NCI-H2196 treated with DMSO at 0.1 percent for 48 hours (cell line): Measurements from ENCODE around the gene PLXNA2.

ENCODE experiments used
- DNase-seq: peaks from one replicate; lab custom pipeline; 2025; ENCODE audit not compliant: unreplicated experiment; lab: John Stamatoyannopoulos, UW

The PLXNA2 gene

GRCh38 chr1:208078752-208079151 is 165.4 kb downstream of the PLXNA2 start:
- DNase-seq: no peak

- no peak for DNase-seq
Measured at GRCh38 chr1:208077232-208078075, 166.7 kb downstream of the PLXNA2 start.

DNA sequence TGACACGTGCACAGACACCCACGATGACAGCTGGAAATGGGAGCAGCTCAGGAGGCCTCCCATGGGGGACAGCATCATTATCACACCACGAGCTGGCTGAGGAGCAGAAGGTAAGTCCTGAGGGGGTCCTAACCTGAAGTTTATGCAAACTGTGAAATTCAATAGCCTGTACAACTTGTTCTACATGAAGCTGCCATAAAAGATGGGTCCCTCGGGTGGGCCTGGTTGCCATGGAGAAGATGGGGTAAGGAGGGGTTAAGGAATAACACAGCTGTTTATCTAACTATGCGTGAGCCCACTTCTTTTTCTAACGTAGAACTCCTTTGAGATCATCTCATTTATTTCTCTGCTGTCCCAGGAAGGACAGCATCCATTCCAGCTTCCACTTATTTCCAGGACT is 169.8 kb downstream of the PLXNA2 start:
- no peak for DNase-seq

GRCh38 chr1:208071435-208072031 is 172.7 kb downstream of the PLXNA2 start:
- DNase-seq: no peak

- DNase-seq: no peak
Measured at GRCh38 chr1:208069908-208070307, 174.3 kb downstream of the PLXNA2 start.

GRCh38 chr1:208069317-208069716 is 174.9 kb downstream of the PLXNA2 start:
- DNase-seq: no peak

DNA sequence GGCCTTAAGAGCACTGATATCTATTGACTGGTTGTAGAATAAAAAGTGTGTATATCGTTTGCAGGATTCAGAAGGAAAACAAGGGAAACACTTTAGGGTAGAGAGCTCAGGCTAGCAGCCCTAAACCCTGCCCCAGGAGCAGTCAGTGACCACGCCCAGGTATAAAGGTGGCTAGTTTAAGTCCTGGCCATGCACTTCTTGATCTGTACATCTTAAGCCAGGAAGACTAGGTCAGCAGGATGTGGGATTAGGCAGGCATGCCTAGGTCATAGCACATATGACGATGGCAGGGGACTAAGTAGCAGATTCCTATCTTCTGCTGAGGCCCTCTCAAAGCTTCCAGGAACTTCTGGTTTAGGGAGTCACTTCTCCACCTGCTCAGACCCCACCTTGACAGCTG is 175.3 kb downstream of the PLXNA2 start:
- no peak for DNase-seq

- no peak for DNase-seq
Measured at GRCh38 chr1:208068407-208068806, 175.8 kb downstream of the PLXNA2 start.

- DNase-seq: no peak
Measured at GRCh38 chr1:208066583-208066982, 177.6 kb downstream of the PLXNA2 start.

GRCh38 chr1:208065862-208066261 is 178.3 kb downstream of the PLXNA2 start:
- no peak for DNase-seq

DNA sequence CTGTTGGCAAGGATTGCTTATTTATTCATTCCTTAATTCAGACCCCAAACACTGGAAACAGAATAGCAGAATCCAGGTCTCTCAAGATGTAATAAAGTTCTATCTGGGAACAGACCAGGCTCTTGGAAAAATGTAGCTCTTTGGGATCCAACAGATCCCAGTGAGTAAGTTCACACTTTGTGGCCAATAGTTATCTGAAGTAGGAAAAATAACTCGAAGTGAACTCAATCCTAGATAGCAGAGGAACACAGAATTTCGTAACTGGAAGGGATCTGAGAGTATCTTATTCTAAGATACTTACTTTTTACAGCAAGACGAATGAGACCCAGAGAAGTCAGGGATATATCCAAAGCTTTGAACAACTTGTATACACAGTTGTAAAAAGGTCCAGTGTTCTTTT is 182.6 kb downstream of the PLXNA2 start:
- no peak for DNase-seq

DNA sequence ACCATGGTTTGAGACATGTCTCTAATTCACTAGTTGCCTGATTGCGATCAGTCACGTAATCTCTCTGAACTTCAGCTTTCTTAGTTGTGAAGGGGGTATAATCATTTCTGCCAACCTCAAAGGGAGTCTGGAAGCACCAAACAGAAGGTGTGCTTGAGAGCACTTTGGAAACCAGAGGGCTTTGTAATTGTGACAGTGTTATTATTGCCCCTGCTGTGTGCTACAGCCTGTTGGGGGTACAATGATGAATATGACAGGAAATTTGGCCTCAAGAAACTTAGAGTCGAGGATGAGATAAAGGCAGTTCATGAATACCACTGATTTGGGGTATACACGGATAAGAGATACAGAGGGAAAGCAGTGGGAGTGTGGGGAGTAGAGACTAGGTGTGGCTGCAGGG is 183.1 kb downstream of the PLXNA2 start:
- no peak for DNase-seq

GRCh38 chr1:208060215-208060869 is 183.8 kb downstream of the PLXNA2 start:
- DNase-seq: no peak

GRCh38 chr1:208059409-208060001 is 184.7 kb downstream of the PLXNA2 start:
- DNase-seq: no peak

GRCh38 chr1:208058756-208059155 is 185.4 kb downstream of the PLXNA2 start:
- no peak for DNase-seq

DNA sequence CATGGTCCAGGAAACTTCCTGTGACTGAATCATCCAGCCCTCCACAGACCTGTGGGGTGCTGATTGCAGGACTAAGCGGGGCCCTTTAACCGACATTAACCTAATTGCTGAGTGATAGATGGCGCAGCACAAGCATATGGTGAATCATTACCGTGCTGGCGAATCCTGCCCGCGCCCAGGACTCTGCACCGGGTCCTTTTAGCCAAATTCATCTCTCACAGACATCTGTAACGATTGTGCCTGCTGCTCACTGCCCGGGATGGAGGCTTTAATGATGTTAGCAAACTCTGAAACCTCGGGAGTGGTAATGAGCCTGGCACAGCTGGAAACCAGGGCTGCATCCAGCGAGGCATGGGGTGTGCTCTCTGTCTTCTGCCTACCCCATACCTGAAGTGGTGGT is 185.9 kb downstream of the PLXNA2 start:
- DNase-seq: no peak

DNA sequence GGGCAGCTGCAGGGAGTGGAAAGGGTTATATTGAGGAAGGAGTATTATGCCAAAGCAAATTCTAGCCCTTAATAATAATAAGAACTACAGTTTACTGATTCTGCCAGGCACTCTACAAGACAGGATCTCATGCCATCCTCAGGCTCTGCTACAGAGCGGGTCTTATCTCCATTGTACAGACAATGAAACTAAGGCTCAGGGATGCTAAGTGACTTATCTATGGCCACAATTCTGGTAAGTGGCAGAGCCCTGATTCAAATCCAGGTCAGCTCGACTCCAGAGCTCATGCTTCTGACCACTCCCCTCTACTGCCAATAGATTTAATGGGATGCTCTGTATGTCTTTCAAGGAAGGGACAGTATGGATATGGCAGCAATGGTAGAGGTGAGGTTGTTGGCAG is 187.1 kb downstream of the PLXNA2 start:
- no peak for DNase-seq

- no peak for DNase-seq
Measured at GRCh38 chr1:208055535-208055934, 188.6 kb downstream of the PLXNA2 start.

DNA sequence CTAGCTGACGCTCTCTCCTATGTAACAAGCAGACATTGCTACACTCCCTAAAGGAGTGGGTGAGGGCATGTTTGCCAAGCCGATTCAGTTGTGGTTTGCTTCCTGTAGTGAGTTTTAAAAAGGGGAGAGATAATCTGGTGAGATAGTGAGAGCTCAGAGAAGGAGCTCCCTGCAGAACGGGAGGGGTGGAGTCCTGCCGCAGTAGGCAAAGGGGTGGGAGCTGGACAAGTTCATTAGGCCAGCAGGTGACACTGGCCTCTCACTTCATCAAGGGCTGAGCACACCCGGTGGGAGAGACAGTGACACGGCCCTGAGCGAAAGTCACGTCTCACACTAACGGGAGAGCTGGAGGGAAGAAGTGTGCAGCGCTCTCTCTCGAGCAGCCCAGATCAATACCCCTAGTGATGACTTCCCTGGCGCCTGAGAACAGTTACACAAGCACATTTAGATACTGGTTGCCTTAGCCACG is 189.2 kb downstream of the PLXNA2 start:
- no peak for DNase-seq

GRCh38 chr1:208054485-208054884 is 189.7 kb downstream of the PLXNA2 start:
- no peak for DNase-seq

DNA sequence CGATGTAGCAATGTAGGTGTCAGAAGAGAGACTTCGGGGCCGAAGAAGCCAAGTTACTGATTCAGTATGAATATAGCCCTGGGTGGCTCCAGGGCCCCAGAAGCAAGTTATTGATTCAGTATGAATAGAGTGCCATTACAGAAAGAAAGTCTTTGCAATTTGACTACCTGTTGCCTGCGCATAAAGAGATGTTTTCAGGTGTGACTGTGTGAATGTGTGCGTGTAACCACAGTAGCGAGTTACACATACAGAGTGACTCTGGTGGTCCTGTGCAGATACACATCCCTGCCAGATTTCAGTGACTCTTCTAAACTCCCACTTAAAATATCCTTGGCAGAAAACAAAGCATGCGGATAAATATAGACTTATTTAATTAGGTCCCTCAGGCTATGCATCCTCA is 190.5 kb downstream of the PLXNA2 start:
- no peak for DNase-seq
